Measurements from ENCODE around the gene CLDN1.
"Not testable (repeated sequence)": the region's sequence is repeated elsewhere in the genome, so short reads cannot be mapped to it uniquely, and the experiment has no call there.

Gene CLDN1

GRCh38 chr3:190288836-190289235 lies 33.4 kb downstream of the CLDN1 start:
- H3K36me3 Mint-ChIP-seq: peaks cover 9% of the 10 kb centered on the region
- peaks cover 19% of the 10 kb centered on the region for H3K9me3 Mint-ChIP-seq
- H3K4me3 Mint-ChIP-seq: no peak overlapping the region
- no peaks in the 10 kb centered on the region for H3K4me1 Mint-ChIP-seq
- H3K27ac Mint-ChIP-seq: no peak overlapping the region
- H3K27me3 Mint-ChIP-seq: no peaks in the 10 kb centered on the region

- H3K9me3 Mint-ChIP-seq: peaks cover 14% of the 10 kb centered on the region
- H3K27me3 Mint-ChIP-seq: no peaks in the 10 kb centered on the region
- H3K4me1 Mint-ChIP-seq: no peaks in the 10 kb centered on the region
- no peak overlapping the region for H3K4me3 Mint-ChIP-seq
- no peak overlapping the region for H3K27ac Mint-ChIP-seq
- peaks cover 6% of the 10 kb centered on the region for H3K36me3 Mint-ChIP-seq
These were observed 36.2 kb downstream of the CLDN1 start for GRCh38 chr3:190286014-190286413.

GRCh38 chr3:190281308-190282051 lies 40.8 kb downstream of the CLDN1 start:
- H3K27me3 Mint-ChIP-seq: no peaks in the 10 kb centered on the region
- H3K27ac Mint-ChIP-seq: no peak overlapping the region

GRCh38 chr3:190279690-190280089 lies 42.6 kb downstream of the CLDN1 start:
- Mint-ChIP-seq H3K4me1 (no peaks in the 10 kb centered on the region), H3K36me3 (peaks cover 2% of the 10 kb centered on the region), H3K9me3 (peaks cover 5% of the 10 kb centered on the region), H3K4me3 (no peak overlapping the region), H3K27ac (no peak overlapping the region), H3K27me3 (no peaks in the 10 kb centered on the region)

More at GRCh38 chr3:190281308-190282051, 40.8 kb downstream of the CLDN1 start:
- Mint-ChIP-seq H3K4me1 (no peaks in the 10 kb centered on the region), H3K4me3 (no peak overlapping the region), H3K36me3 (peaks cover 6% of the 10 kb centered on the region), H3K9me3 (peaks cover 12% of the 10 kb centered on the region)

GRCh38 chr3:190272747-190273146 lies 49.5 kb downstream of the CLDN1 start:
- Mint-ChIP-seq H3K9me3 (no peaks in the 10 kb centered on the region), H3K36me3 (no peaks in the 10 kb centered on the region)

GRCh38 chr3:190269101-190269500 lies 53.1 kb downstream of the CLDN1 start:
- Mint-ChIP-seq H3K9me3 (no peaks in the 10 kb centered on the region), H3K27ac (no peak overlapping the region), H3K4me1 (no peaks in the 10 kb centered on the region), H3K27me3 (peaks cover 2% of the 10 kb centered on the region), H3K36me3 (no peaks in the 10 kb centered on the region), H3K4me3 (no peak overlapping the region)

More at GRCh38 chr3:190272747-190273146, 49.5 kb downstream of the CLDN1 start:
- H3K27ac Mint-ChIP-seq: no peak overlapping the region
- peaks cover 2% of the 10 kb centered on the region for H3K27me3 Mint-ChIP-seq
- H3K4me1 Mint-ChIP-seq: no peaks in the 10 kb centered on the region
- no peak overlapping the region for H3K4me3 Mint-ChIP-seq

GRCh38 chr3:190267464-190267863 lies 54.8 kb downstream of the CLDN1 start:
- not testable (repeated sequence) for H3K27me3 Mint-ChIP-seq

GRCh38 chr3:190266913-190267290 lies 55.3 kb downstream of the CLDN1 start:
- Mint-ChIP-seq H3K36me3 (no peaks in the 10 kb centered on the region), H3K27ac (no peak overlapping the region), H3K4me3 (no peak overlapping the region), H3K4me1 (no peaks in the 10 kb centered on the region), H3K9me3 (no peaks in the 10 kb centered on the region), H3K27me3 (peaks cover 2% of the 10 kb centered on the region)

More at GRCh38 chr3:190267464-190267863, 54.8 kb downstream of the CLDN1 start:
- not testable (repeated sequence) for H3K4me3 Mint-ChIP-seq, H3K9me3 Mint-ChIP-seq, H3K4me1 Mint-ChIP-seq, H3K36me3 Mint-ChIP-seq, H3K27ac Mint-ChIP-seq

- Mint-ChIP-seq H3K4me1 (no peaks in the 10 kb centered on the region), H3K27ac (no peak overlapping the region), H3K9me3 (no peaks in the 10 kb centered on the region)
These were observed 55.9 kb downstream of the CLDN1 start for GRCh38 chr3:190266265-190266912.

GRCh38 chr3:190265796-190266195 lies 56.5 kb downstream of the CLDN1 start:
- Mint-ChIP-seq H3K27me3 (peaks cover 2% of the 10 kb centered on the region), H3K9me3 (no peaks in the 10 kb centered on the region), H3K4me1 (no peaks in the 10 kb centered on the region), H3K36me3 (no peaks in the 10 kb centered on the region), H3K27ac (no peak overlapping the region), H3K4me3 (no peak overlapping the region)

More at GRCh38 chr3:190266265-190266912, 55.9 kb downstream of the CLDN1 start:
- no peaks in the 10 kb centered on the region for H3K36me3 Mint-ChIP-seq
- H3K4me3 Mint-ChIP-seq: no peak overlapping the region
- peaks cover 2% of the 10 kb centered on the region for H3K27me3 Mint-ChIP-seq

- Mint-ChIP-seq H3K9me3 (no peaks in the 10 kb centered on the region), H3K36me3 (no peaks in the 10 kb centered on the region), H3K27me3 (peaks cover 2% of the 10 kb centered on the region), H3K27ac (no peak overlapping the region), H3K4me1 (no peaks in the 10 kb centered on the region), H3K4me3 (no peak overlapping the region)
These were observed 57.1 kb downstream of the CLDN1 start for GRCh38 chr3:190265126-190265525.

GRCh38 chr3:190261740-190262139 lies 60.5 kb downstream of the CLDN1 start:
- Mint-ChIP-seq H3K27ac (no peak overlapping the region), H3K9me3 (no peaks in the 10 kb centered on the region), H3K36me3 (no peaks in the 10 kb centered on the region), H3K4me3 (no peak overlapping the region), H3K27me3 (no peaks in the 10 kb centered on the region), H3K4me1 (no peaks in the 10 kb centered on the region)

GRCh38 chr3:190261015-190261414 lies 61.2 kb downstream of the CLDN1 start:
- H3K27me3 Mint-ChIP-seq: no peaks in the 10 kb centered on the region
- no peaks in the 10 kb centered on the region for H3K9me3 Mint-ChIP-seq
- no peaks in the 10 kb centered on the region for H3K36me3 Mint-ChIP-seq
- H3K4me1 Mint-ChIP-seq: no peaks in the 10 kb centered on the region
- no peak overlapping the region for H3K27ac Mint-ChIP-seq
- H3K4me3 Mint-ChIP-seq: no peak overlapping the region

- no peaks in the 10 kb centered on the region for H3K27me3 Mint-ChIP-seq
- H3K36me3 Mint-ChIP-seq: no peaks in the 10 kb centered on the region
- H3K27ac Mint-ChIP-seq: no peak overlapping the region
- H3K4me1 Mint-ChIP-seq: no peaks in the 10 kb centered on the region
- no peak overlapping the region for H3K4me3 Mint-ChIP-seq
- H3K9me3 Mint-ChIP-seq: no peaks in the 10 kb centered on the region
These were observed 61.9 kb downstream of the CLDN1 start for GRCh38 chr3:190260301-190260700.

- Mint-ChIP-seq H3K27me3 (no peaks in the 10 kb centered on the region), H3K4me1 (no peaks in the 10 kb centered on the region), H3K9me3 (no peaks in the 10 kb centered on the region), H3K4me3 (no peak overlapping the region), H3K27ac (no peak overlapping the region), H3K36me3 (no peaks in the 10 kb centered on the region)
These were observed 63.6 kb downstream of the CLDN1 start for GRCh38 chr3:190258634-190259033.

Measured in activated naive CD4-positive, alpha-beta T cell treated with anti-CD3 and anti-CD28 coated beads, Interleukin-2, amount 50 U/mL, for 24 hours (primary cell).